GM12878 (cell line): ENCODE data around the gene GP2.

Experiments used
- CHD2 ChIP-seq: IDR thresholded peaks from 2 replicates; pipeline ENCODE4 v1.6.1; 2011; ENCODE audit warnings: low read depth, low read length, improper control_type of control experiment, borderline replicate concordance
- JUNB ChIP-seq: IDR thresholded peaks from 2 replicates; pipeline ENCODE4 v1.6.1; 2016; ENCODE audit warnings: antibody characterized with exemption, mild to moderate bottlenecking
- NFYB ChIP-seq: IDR thresholded peaks from 2 replicates; pipeline ENCODE4 v1.6.1; 2011; ENCODE audit warnings: low read depth, mild to moderate bottlenecking, low read length, improper control_type of control experiment, moderate library complexity; ENCODE audit not compliant: insufficient read depth
- NR2C1 ChIP-seq: fragments of 450-650 bp; IDR thresholded peaks from 2 replicates; pipeline ENCODE4 v1.6.1; 2017; ENCODE audit warnings: antibody characterized with exemption, mild to moderate bottlenecking, moderate library complexity
- PRDM15 ChIP-seq: fragments of 450-650 bp; formaldehyde crosslinking; IDR thresholded peaks from 2 replicates; pipeline ENCODE4 v1.4.0; 2020; ENCODE audit warnings: mild to moderate bottlenecking, moderate library complexity
- SP1 ChIP-seq: IDR thresholded peaks from one replicate; pipeline ENCODE4 v1.6.1; 2011; ENCODE audit warnings: low read depth, low read length
- TAF1 ChIP-seq: IDR thresholded peaks from 2 replicates; pipeline ENCODE4 v1.6.1; 2011; ENCODE audit warnings: mild to moderate bottlenecking, low read depth, low read length, borderline replicate concordance

GRCh38 chr16:20352615-20353014 lies 25.3 kb upstream of the GP2 start, which contains the start of gene UMOD:
- TF ChIP-seq PRDM15 (CRISPR knock-in tag): no peak
- TF ChIP-seq SP1: no peak
- TF ChIP-seq JUNB: no peak
- no peak for TF ChIP-seq NFYB
- no peak for TF ChIP-seq CHD2
- no peak for TF ChIP-seq NR2C1
- TF ChIP-seq TAF1: no peak
